K562 (cell line): Measurements from ENCODE around the gene KCTD17. TPM values are rescaled to one million over a fixed set of nuclear protein-coding genes. Genes with fewer than 3 reads are reported as not detected.

Experiments used
- ATAC-seq: fragments of 200-7000 bp; cut with Tn5 transposase; 3 replicates; pipeline ENCODE4 v1.9.1; 2020; ENCODE audit warnings: moderate library complexity
- BruUV-seq: library from RNA; stranded (reverse); fragments of 400-500 nt; replicated peaks from 2 replicates; lab custom pipeline; 2021; lab: Mats Ljungman, UMichigan
- CTCF ChIA-PET: fragments of 300-600 bp; formaldehyde crosslinking; extraction: SDS; loops from one replicate; lab custom pipeline; 2021; ENCODE audit warnings: low intra/inter-chr PET ratio; lab: Yijun Ruan, JAX
- POLR2A ChIA-PET: fragments of 300-600, 350-650 bp; sonication (Branson Sonifier 250); formaldehyde crosslinking; extraction: SDS; loops from one replicate; lab custom pipeline; 2021; ENCODE audit warnings: antibody characterized with exemption, inconsistent platforms; lab: Yijun Ruan, JAX
- DNase-seq, 4 experiments: peaks; one replicate each; pipeline versions ENCODE4 v3.0.0 to v3.0.0-alpha.2; 2011 to 2018; ENCODE audit warnings: low spot score in 3 of 4, mixed read lengths in 3 of 4; ENCODE audit errors: extremely low read depth in 1 of 4
- FAIRE-seq: peaks from 2 replicates; lab custom pipeline; 2011; peaks lifted over from hg19 to GRCh38; lab: Jason Lieb, UNC
- H2AFZ ChIP-seq: 2 replicates; pipeline ENCODE4 v1.6.0; 2011; ENCODE audit warnings: low read depth, low read length, control low read depth, inconsistent platforms
- H3K27ac ChIP-seq: fragments of 200-600 bp; 3 replicates; pipeline ENCODE4 v1.8.0; 2011; ENCODE audit warnings: low read depth, mild to moderate bottlenecking, control low read depth, inconsistent platforms, low read length, moderate library complexity, mixed read lengths; ENCODE audit errors: extremely low read depth
- H3K27me3 ChIP-seq, 2 experiments: fragments of 300-600 bp in 1 of 2; 2 replicates in 1 of 2; 3 replicates in 1 of 2; pipeline versions ENCODE4 v1.6.0 to v1.8.0; 2011; ENCODE audit warnings: inconsistent platforms in 2 of 2, low read length in 2 of 2, mild to moderate bottlenecking in 1 of 2, mixed read lengths in 1 of 2, moderate library complexity in 1 of 2; ENCODE audit not compliant: control insufficient read depth in 2 of 2, insufficient read depth in 2 of 2
- H3K36me3 ChIP-seq: fragments of 300-600 bp; 3 replicates; pipeline ENCODE4 v1.8.0; 2011; ENCODE audit warnings: mild to moderate bottlenecking, low read length, inconsistent platforms; ENCODE audit not compliant: control insufficient read depth, insufficient read depth
- H3K4me1 ChIP-seq, 2 experiments: fragments of 200-600 bp in 1 of 2; replicated peaks in 1 of 2; 2 replicates in 1 of 2; 3 replicates in 1 of 2; pipeline versions ENCODE4 v1.5.1 to v1.8.0; 2011; ENCODE audit warnings: inconsistent platforms in 2 of 2, low read length in 2 of 2, mild to moderate bottlenecking in 1 of 2, mixed read lengths in 1 of 2, moderate library complexity in 1 of 2; ENCODE audit not compliant: control insufficient read depth in 2 of 2, insufficient read depth in 2 of 2
- H3K4me2 ChIP-seq: 2 replicates; pipeline ENCODE4 v1.6.1; 2011; ENCODE audit warnings: low read length, control low read depth, inconsistent platforms, mixed read lengths; ENCODE audit not compliant: insufficient read depth
- H3K4me3 ChIP-seq: fragments of 200-600 bp; sonication (generic), shearing (Covaris generic); 2 replicates; pipeline ENCODE4 v1.5.1; 2016; ENCODE audit warnings: control low read depth, inconsistent platforms
- H3K79me2 ChIP-seq: fragments of 200-600 bp; 3 replicates; pipeline ENCODE4 v1.8.0; 2011; ENCODE audit warnings: low read length, inconsistent platforms; ENCODE audit not compliant: control insufficient read depth, insufficient read depth
- H3K9ac ChIP-seq, 2 experiments: 2 replicates each; pipeline versions ENCODE4 v1.6.0 to v1.6.1; 2011; ENCODE audit warnings: low read depth in 2 of 2, low read length in 2 of 2, control low read depth in 1 of 2, inconsistent platforms in 1 of 2, mild to moderate bottlenecking in 1 of 2, mixed read lengths in 1 of 2; ENCODE audit not compliant: insufficient read depth in 1 of 2
- H3K9me1 ChIP-seq: one replicate; pipeline ENCODE4 v1.6.0; 2011; ENCODE audit warnings: inconsistent platforms, mild to moderate bottlenecking, low read length, moderate library complexity; ENCODE audit not compliant: control insufficient read depth, insufficient read depth
- H3K9me3 ChIP-seq: replicated peaks from 2 replicates; pipeline ENCODE4 v1.5.1; 2011; ENCODE audit warnings: low read depth, low read length, inconsistent platforms; ENCODE audit not compliant: control insufficient read depth, insufficient read depth
- H4K20me1 ChIP-seq: replicated peaks from 2 replicates; pipeline ENCODE4 v1.6.1; 2011; ENCODE audit warnings: low read length, inconsistent platforms, mixed read lengths; ENCODE audit not compliant: control insufficient read depth, insufficient read depth
- HNRNPLL ChIP-seq: fragments of 200-400 bp; formaldehyde crosslinking; IDR thresholded peaks from 2 replicates; pipeline ENCODE4 v1.6.1; 2017; ENCODE audit warnings: low read length, low read depth, mild to moderate bottlenecking; ENCODE audit not compliant: poor library complexity, severe bottlenecking
- LEF1 ChIP-seq: fragments of 450-650 bp; IDR thresholded peaks from 2 replicates; pipeline ENCODE4 v1.6.1; 2016; ENCODE audit warnings: mild to moderate bottlenecking
- MEF2A ChIP-seq: IDR thresholded peaks from 2 replicates; pipeline ENCODE4 v1.6.1; 2011; ENCODE audit warnings: low read depth, mild to moderate bottlenecking, low read length, moderate library complexity; ENCODE audit not compliant: control insufficient read depth
- NCOA4 ChIP-seq: fragments of 450-650 bp; IDR thresholded peaks from 2 replicates; pipeline ENCODE4 v1.6.1; 2018; ENCODE audit warnings: mild to moderate bottlenecking; ENCODE audit not compliant: partially characterized antibody
- NFXL1 ChIP-seq: fragments of 450-650 bp; formaldehyde crosslinking; IDR thresholded peaks from 2 replicates; pipeline ENCODE4 v1.4.0; 2021; ENCODE audit warnings: mild to moderate bottlenecking
- PHF8 ChIP-seq: fragments of 200-600 bp; sonication (generic); IDR thresholded peaks from 2 replicates; pipeline ENCODE4 v1.6.1; 2012; ENCODE audit warnings: mixed run types, mild to moderate bottlenecking, inconsistent platforms, low read length, moderate library complexity, borderline replicate concordance
- PPARD ChIP-seq: fragments of 250-450 bp; sonication (Bioruptor Pico); IDR thresholded peaks from 2 replicates; pipeline ENCODE4 v1.8.0; 2022; ENCODE audit warnings: inconsistent platforms, mild to moderate bottlenecking, moderate library complexity
- REST ChIP-seq, 2 experiments: fragments of 450-650 bp; formaldehyde crosslinking in 1 of 2; IDR thresholded peaks; 2 replicates each; pipeline versions ENCODE4 v1.4.0 to v1.6.1; 2014 to 2020; ENCODE audit warnings: mild to moderate bottlenecking in 2 of 2, borderline replicate concordance in 1 of 2, low read depth in 1 of 2
- SP1 ChIP-seq: sonication (generic); formaldehyde crosslinking; IDR thresholded peaks from 2 replicates; pipeline ENCODE4 v1.8.1; 2022; ENCODE audit warnings: mild to moderate bottlenecking, missing genetic modification reagents
- THAP12 ChIP-seq: fragments of 250-450 bp; sonication (Bioruptor Pico); IDR thresholded peaks from 2 replicates; pipeline ENCODE4 v1.9.0; 2021; ENCODE audit warnings: mild to moderate bottlenecking, inconsistent platforms
- ZKSCAN1 ChIP-seq: fragments of 150-350 bp; IDR thresholded peaks from 2 replicates; pipeline ENCODE4 v1.6.1; 2016; ENCODE audit warnings: low read depth, low read length
- ZNF311 ChIP-seq: fragments of 250-450 bp; sonication (Bioruptor Pico); IDR thresholded peaks from 2 replicates; pipeline ENCODE4 v1.4.0; 2020; ENCODE audit warnings: mild to moderate bottlenecking, moderate library complexity
- ZNF707 ChIP-seq: fragments of 250-450 bp; sonication (Bioruptor Pico); conservative IDR thresholded peaks from 2 replicates; pipeline ENCODE4 v1.8.0; 2022; ENCODE audit warnings: inconsistent platforms, mild to moderate bottlenecking, moderate library complexity
- WGBS: fragments of 100-300 bp; shearing (Covaris generic); methylation state at CpG from one replicate; pipeline ENCODE4 v1.1.6; 2016; ENCODE audit warnings: low coverage, mixed read lengths; ENCODE audit not compliant: insufficient coverage; ENCODE audit errors: missing lambda C conversion rate; 5-methylcytosine and 5-hydroxymethylcytosine counted together
- in situ Hi-C: fragments of 300-500 bp; cut with MboI; formaldehyde crosslinking; loops from 4 replicates; pipeline ENCODE4 v1.15.0; 2018; ENCODE audit warnings: inconsistent platforms, mixed read lengths
- intact Hi-C: fragments of 100-400 bp; cut with micrococcal nuclease; formaldehyde crosslinking; loops from 2 replicates; pipeline ENCODE4 v1.14.2; 2022
- polyA plus RNA-seq, 8 experiments: library from polyadenylated mRNA; depleted of rRNA in 4 of 8; stranded (reverse) in 5 of 8; unstranded in 3 of 8; fragments of >200 nt; fragmentation: Nextera tagmentation in 2 of 8; fragmentation: Illumina TruSeq in 1 of 8; extraction: Ambion mirVana in 2 of 8; extraction: Trizol in 1 of 8; gene quantifications; 2 replicates each; pipeline versions ENCODE4 v1.2.1 to v1.2.3, GENCODE V29; 2011 to 2014; ENCODE audit warnings: inconsistent platforms in 1 of 8, missing spikeins in 1 of 8
- total RNA-seq, 7 experiments: library from RNA; depleted of rRNA in 6 of 7; stranded (reverse); fragments of >200 nt in 6 of 7; fragmentation: Illumina TruSeq in 2 of 7; extraction: Trizol in 2 of 7; gene quantifications; 2 replicates each; pipeline versions ENCODE4 v1.2.1 to v1.2.3, GENCODE V29; 2011 to 2021; ENCODE audit warnings: low replicate concordance in 1 of 7

KCTD17 gene
- total and polyA plus RNA-seq, 9 of the 15 experiments (the other 6 are each of a cell fraction or from before 2014, with no cell fraction given): 0.22 to 0.90 (median 0.49) TPM; not detected in 2

DNA sequence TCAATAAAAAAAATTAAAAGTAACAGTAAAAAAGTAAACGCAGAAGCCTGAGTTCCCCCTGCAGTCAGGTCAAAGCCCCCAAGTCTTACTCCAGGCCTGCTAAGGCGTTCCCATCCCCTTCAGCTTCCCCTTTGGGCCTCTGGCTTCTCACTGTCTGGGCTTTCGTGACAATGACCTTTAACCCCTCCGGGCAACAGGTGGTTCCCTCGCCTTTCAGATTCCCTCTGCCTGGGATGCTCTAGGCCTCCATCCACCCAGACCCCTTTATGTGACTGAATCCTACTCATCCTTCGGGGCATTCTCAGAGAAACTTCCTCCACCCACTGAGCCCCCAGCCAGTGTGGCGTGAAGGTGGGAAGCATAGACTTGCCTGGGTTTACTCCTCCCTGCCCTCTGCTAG is 24.0 kb upstream of the KCTD17 start:
- POLR2A ChIA-PET: interaction anchor here (0.6 kb wide), 1 partner anchor 15 kb away, joined by 3 read pairs; no protein-coding TSS in a partner anchor
- 83% methylated on average over 6 of the region's 7 CpGs for WGBS
- H4K20me1 ChIP-seq: no peaks in the 10 kb centered on the region
- TF ChIP-seq HNRNPLL: no peak
- TF ChIP-seq THAP12 (CRISPR knock-in tag): no peak
- TF ChIP-seq REST (IDR thresholded peaks at IDR 0.05; ENCODE audit: borderline replicate concordance): no peak
- TF ChIP-seq REST (CRISPR knock-in tag; IDR thresholded peaks at IDR 0.05; ENCODE audit: low read depth): no peak
- no peak for TF ChIP-seq PHF8
- TF ChIP-seq SP1: no peak
- TF ChIP-seq PPARD: no peak
- TF ChIP-seq ZKSCAN1: no peak
- TF ChIP-seq MEF2A: no peak
- TF ChIP-seq LEF1: no peak
- no peak for TF ChIP-seq NCOA4
- TF ChIP-seq NFXL1: no peak
- no peak for TF ChIP-seq ZNF311 (CRISPR knock-in tag)
- no peak for TF ChIP-seq ZNF707

More for the DNA sequence above, 24.0 kb upstream of the KCTD17 start:
- BruUV-seq: no TSS peak
- no peaks in the 10 kb centered on the region for H3K9me1 ChIP-seq
- in situ Hi-C loops (no loop called here), intact Hi-C loops (no loop called here)
- no peak overlapping the region for H2AFZ ChIP-seq
- H3K4me2 ChIP-seq: no peak overlapping the region
- peaks cover 5 to 20% of the 10 kb centered on the region in 2 experiments; a peak in 4 of 5 replicates for H3K4me1 ChIP-seq
- H3K27ac ChIP-seq: no peak overlapping the region
- no peaks in the 10 kb centered on the region for H3K9me3 ChIP-seq
- peaks cover 58% of the 10 kb centered on the region; the same call in 2 of the 3 replicates for H3K36me3 ChIP-seq
- ATAC-seq (no peak), DNase-seq (no peak), FAIRE-seq (no peak)
- H3K79me2 ChIP-seq: peaks cover 3% of the 10 kb centered on the region
- no peak overlapping the region for H3K4me3 ChIP-seq
- H3K9ac ChIP-seq: no peak overlapping the region
- H3K27me3 ChIP-seq: no peaks in the 10 kb centered on the region
- CTCF ChIA-PET: no interaction called here
